ENCODE results near the gene PIRT.
A peak's percentile ranks its signal among the peaks of the same experiment; 100 is the strongest.
"Not testable (repeated sequence)": the region's sequence is repeated elsewhere in the genome, so short reads cannot be mapped to it uniquely, and the experiment has no call there.

PIRT gene

DNA sequence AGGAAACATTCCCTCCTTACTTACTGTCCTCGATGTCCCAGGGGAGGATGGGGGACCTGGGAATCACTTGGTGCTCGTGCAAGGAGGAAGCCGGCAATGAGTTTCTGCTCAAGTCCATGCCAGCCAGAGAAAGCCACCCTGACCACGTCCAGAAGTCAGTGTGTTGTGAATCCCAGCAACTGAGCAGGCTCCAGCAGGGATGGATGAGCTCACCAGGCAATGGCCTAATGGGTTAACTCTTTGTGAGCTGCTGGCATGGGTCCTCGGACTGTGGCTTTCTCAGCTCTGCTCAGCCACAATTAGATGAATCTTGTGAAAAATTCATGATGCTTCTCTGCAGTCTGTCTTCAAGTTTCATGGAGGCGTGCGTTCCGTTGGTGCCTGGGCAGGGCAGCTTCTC is at the start of gene PIRT:
TSS of gene PIRT (minus strand) at position 167 of the 400 bp plus-strand sequence. CDS start 12,442 bp downstream, outside the sequence.
- DNase-seq (ENCODE audit: low spot score), result no peak

- DNase-seq (ENCODE audit: low spot score), result no peak
These were observed 44.1 kb upstream of the PIRT start for GRCh38 chr17:10881959-10882358.

- no peak for DNase-seq (ENCODE audit: low spot score)
These were observed 41.4 kb upstream of the PIRT start for GRCh38 chr17:10879190-10879836.

- DNase-seq (ENCODE audit: low spot score), result peak; percentile 4
These were observed 38.2 kb upstream of the PIRT start for GRCh38 chr17:10875984-10876555.

DNA sequence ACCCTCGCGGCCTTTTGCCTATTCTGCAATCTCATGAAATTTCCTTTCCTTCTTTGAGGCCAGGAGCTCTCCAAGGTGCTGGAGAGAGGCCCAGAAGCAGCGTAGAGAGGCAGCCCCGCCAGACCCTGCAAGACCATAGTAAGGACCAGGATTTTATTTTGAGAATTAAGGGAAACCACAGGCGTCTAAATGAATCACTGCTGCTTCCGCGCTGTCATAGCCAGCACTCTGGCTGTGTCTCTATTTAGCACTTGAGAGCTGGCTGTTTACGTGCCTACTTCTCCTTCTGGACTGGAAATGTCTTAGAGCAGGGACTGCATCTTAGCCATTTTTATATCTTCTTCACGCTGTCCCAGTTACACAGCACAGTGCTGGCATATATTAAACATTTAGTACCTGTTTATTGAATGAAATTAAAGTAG is 37.6 kb upstream of the PIRT start:
- no peak for DNase-seq (ENCODE audit: low spot score)

DNA sequence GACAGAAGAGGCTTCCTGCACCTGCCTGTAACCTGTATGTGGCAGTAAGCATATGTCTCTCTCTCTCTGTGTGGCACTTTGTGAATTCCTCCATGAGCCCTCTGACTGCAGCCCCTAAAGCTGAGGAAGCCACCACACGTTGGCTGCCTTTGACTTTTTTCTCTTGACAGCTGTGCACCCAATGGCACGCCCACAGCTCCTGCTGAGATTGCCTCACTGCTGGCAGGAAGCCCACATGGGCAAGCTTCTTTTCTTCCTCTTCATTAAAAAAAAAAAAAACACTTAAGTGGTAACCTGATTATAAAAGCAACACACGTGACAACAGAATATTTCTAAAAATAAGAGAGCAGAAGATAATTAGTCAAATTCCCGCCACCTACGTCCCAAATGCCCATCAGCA is 34.0 kb upstream of the PIRT start:
- no peak for DNase-seq (ENCODE audit: low spot score)

DNA sequence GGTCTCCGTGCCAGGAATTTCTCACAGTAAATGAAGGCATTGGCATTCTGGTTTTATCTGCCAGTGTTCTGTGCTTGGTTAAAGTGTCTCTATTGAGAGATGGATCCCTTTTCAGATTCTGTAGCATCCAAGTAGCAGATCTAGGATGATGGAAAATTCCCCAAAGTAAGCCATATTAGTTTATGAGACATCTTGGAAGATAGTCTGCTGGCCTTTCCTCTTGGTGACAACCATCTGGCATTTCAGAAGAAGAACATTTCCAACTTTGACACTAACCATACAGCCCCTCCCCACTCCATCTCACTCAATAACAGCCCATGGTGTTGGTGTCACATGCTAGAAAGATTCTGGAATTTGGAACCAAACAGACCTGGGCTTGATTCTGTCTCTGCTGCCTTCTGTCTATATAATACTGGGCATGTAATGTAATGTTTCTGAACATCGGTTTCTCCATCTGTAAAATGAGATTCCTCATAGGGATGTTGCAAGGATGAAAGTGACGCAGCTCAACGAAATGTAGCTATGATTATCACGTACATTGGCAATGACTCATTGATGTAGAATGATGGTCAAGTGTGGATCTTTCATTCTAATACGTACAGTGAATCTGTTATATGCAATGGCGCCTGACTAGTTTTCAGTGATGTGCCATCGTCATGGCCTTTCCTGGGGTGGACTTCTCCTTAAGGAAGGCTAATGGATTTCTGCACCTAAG is 32.6 kb upstream of the PIRT start:
- no peak for DNase-seq (ENCODE audit: low spot score)

DNA sequence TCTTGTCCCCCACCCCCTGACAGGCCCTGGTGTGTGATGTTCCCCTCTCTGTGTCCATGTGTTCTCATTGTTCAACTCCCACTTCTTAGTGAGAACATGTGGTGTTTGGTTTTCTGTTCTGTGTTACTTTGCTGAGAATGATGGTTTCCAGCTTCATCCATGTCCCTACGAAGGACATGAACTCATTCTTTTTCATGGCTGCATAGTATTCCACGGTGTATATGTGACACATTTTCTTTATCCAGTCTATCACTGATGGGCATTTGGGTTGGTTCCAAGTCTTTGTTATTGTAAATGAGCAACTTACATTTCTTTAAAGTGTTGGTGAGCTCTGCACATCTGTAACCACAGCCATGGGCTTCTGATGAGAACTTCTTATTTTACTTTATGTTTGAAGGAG is 30.9 kb upstream of the PIRT start:
- DNase-seq (ENCODE audit: low spot score), result not testable (repeated sequence)

GRCh38 chr17:10859051-10859450 is 21.2 kb upstream of the PIRT start:
- DNase-seq (ENCODE audit: low spot score), result no peak

- no peak for DNase-seq (ENCODE audit: low spot score)
These were observed 20.1 kb upstream of the PIRT start for GRCh38 chr17:10857976-10858375.

DNA sequence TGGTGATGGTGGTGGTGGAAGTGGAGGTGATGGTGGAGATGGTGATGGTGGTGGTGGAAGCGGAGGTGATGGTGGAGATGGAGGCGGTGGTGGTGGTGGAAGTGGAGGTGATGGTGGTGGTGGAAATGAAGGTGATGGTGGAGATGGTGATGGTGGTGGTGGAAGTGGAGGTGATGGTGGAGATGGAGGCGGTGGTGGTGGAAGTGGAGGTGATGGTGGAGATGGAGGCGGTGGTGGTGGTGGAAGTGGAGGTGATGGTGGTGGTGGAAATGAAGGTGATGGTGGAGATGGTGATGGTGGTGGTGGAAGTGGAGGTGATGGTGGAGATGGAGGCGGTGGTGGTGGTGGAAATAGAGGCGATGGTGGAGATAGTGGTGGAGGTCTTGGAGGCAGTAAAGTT is 8.7 kb upstream of the PIRT start:
- not testable (repeated sequence) for DNase-seq (ENCODE audit: low spot score)

DNA sequence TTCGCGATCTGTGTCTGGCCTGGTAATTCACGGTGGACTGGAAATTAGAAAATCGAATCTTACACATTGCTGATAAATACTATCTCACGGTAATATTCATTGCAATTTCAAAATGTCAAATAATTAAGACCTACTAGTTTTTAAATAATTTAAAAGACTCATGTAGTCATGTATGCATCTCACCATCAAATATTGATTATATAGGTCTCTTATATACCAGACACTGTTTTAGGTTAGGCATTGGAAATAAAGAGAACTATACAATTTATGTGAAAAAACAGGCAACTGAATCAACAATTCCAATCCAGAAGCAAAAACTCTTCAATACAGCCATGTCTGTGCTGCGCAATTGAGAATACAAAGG is 7.5 kb upstream of the PIRT start:
- DNase-seq (ENCODE audit: low spot score), result no peak

DNA sequence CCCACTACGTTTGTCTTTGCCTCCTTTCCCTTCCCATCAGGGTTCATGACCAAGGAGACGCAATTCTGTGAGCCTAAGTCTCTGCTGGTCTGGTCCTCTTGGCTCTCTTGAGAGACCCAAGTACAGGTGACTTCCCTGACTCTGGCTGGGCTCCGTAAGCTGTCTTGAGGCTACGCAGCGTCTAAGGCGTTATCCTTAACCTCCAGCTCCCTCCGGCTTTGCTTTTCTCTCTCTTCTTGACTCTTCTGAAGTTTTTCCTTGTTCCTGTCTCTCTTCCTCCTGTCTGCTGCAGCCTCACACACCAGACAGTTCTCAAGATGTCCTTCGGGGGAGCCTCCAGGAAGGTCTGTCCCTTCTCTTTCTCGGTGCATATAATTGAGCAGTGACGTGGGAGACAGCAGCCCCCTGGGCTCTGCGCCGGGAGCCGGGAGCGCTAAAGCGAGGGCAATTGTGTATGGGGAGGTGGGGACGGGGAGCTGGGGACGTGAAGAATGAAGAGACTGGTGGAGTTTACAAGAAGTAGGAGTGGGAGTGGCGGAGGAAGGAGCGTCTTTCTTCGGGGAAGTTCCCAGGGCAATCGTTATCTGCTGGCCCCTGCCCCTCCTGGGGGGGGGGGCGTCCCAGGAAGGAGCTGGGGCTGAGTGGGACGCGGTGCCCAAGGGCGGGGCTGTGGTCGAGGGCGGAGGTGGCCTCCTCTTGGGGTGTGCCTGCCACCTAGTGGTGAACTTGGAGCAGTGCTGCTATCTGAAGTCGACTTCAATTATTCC is 6.9 kb upstream of the PIRT start:
- DNase-seq (ENCODE audit: low spot score), result peak; percentile 73

DNA sequence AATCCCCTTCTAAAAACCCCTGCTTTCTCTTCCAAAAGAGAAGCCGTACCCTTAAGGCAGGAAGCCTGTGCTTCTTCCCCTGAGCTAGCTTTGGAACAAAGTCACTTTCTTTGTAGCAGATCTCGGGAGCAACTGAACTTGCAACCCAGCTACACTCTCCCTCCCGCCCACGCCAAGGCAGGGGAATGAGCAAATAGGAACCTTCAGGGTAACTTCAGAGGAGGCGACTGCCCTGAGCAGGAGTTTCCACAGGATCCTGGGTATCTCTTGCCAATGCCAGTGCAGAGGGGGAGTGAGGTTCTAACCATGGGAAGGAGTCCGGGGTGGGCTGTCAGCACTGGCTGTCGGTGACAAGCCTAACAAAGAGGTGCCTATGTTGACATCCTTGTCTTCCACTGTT is 5.9 kb upstream of the PIRT start:
- no peak for DNase-seq (ENCODE audit: low spot score)

- DNase-seq (ENCODE audit: low spot score), result no peak
These were observed 4.8 kb upstream of the PIRT start for GRCh38 chr17:10842658-10843057.

- DNase-seq (ENCODE audit: low spot score), result no peak
These were observed 795 bp upstream of the PIRT start for GRCh38 chr17:10838682-10839081.

GRCh38 chr17:10836966-10837590 is 809 bp downstream of the PIRT start:
- DNase-seq (ENCODE audit: low spot score), result no peak

DNA sequence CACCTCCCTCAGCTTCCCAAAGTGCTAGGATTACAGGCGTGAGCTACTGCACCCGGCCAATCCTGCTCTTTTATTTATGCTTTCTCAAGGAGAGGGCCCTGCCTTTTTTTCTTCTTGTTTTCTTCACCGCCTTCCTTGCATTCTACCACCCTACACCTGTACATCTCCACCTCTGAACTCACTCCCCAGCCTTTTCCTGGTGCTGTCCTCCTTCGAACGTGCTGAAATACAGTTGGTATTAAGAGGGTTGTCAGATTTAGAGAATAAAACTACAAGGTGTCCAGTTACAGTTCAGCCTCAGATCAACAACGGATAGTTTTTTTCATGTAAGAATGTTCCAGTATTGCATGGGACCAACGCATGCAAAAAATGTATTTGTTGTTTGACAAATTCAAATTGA is 1.7 kb downstream of the PIRT start:
- no peak for DNase-seq (ENCODE audit: low spot score)

DNA sequence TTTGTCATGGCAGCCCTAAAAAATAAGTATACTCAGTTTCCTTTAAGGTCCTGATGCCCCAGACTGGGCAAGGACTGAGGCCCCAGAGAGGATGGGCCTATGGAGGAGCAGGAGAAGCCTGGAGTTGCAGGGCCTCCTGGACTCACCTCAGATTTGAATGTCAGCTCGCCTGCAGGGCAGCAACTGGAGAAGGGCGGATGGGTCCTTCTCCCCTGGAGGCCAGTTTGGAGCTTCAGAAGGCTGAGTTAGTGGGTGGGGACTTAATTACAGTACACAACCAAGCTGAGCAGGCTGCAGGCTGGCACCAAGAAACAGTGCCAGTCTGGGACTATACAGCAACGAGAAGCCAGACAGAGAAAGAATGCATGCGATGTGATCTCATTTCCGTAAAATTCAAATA is 6.2 kb downstream of the PIRT start:
- DNase-seq (ENCODE audit: low spot score), result no peak

- no peak for DNase-seq (ENCODE audit: low spot score)
These were observed 9.9 kb downstream of the PIRT start for GRCh38 chr17:10827898-10828552.

DNA sequence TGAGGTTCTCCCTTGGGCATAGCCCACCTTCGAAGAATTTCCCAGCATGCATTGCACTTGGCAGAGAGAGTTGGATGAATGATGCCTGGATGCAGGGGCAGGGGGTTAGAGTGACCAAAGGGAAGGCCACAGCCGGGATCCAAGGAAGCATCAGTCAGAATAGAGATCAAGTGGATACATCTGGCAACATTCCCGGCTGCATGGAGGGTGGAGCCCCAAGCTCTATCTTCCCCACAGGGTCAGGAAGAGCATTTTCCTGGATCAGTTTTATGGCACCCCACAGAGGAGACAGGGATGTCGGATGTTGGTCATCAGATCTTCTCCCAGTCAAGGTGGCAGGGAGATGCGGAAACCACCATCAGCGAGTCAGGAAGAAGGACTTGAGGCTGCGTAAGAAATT is 13.0 kb downstream of the PIRT start:
- no peak for DNase-seq (ENCODE audit: low spot score)

- no peak for DNase-seq (ENCODE audit: low spot score)
These were observed 16.1 kb downstream of the PIRT start for GRCh38 chr17:10821770-10822169.

Data from hematopoietic multipotent progenitor cell treated with erythropoietin and hydrocortisone succinate and interleukin-3 and kit ligand, for 15 days (in vitro differentiated cells).